Measurements from ENCODE around the gene AGMO.

AGMO gene

DNA sequence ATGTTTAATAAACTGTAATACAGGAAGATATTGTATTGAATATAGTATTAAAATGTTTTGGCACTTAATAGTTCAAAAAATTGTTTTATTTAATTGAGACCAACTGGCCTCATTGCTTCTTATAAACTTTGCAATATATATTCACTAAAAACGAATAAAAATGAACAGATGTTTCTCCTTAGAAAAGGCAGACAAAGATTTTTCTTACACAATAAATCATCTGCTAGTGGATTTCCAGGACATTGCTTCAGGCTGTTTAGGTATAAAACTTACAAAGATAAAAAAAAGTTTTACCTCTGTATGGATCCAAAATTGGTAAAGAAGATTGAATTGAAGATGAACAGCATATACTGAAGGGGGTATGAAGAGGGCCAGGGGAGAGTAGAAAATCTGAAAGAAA is 143.6 kb downstream of the AGMO start:
- Mint-ChIP-seq H3K9me3 (peaks cover 13% of the 10 kb centered on the region), H3K27me3 (ENCODE audit: low read depth) (no peaks in the 10 kb centered on the region), H3K36me3 (ENCODE audit: low read depth) (peaks cover 19% of the 10 kb centered on the region), H3K27ac (peak overlapping the region in 1 of 3 experiments; percentile 60), H3K4me3 (no peak overlapping the region), H3K4me1 (no peaks in the 10 kb centered on the region)
- TF ChIP-seq, protein P1, sequence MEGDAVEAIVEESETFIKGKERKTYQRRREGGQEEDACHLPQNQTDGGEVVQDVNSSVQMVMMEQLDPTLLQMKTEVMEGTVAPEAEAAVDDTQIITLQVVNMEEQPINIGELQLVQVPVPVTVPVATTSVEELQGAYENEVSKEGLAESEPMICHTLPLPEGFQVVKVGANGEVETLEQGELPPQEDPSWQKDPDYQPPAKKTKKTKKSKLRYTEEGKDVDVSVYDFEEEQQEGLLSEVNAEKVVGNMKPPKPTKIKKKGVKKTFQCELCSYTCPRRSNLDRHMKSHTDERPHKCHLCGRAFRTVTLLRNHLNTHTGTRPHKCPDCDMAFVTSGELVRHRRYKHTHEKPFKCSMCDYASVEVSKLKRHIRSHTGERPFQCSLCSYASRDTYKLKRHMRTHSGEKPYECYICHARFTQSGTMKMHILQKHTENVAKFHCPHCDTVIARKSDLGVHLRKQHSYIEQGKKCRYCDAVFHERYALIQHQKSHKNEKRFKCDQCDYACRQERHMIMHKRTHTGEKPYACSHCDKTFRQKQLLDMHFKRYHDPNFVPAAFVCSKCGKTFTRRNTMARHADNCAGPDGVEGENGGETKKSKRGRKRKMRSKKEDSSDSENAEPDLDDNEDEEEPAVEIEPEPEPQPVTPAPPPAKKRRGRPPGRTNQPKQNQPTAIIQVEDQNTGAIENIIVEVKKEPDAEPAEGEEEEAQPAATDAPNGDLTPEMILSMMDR (IDR thresholded peaks at IDR 0.05; ENCODE audit: unreplicated experiment in 3 of 3), result no peak

DNA sequence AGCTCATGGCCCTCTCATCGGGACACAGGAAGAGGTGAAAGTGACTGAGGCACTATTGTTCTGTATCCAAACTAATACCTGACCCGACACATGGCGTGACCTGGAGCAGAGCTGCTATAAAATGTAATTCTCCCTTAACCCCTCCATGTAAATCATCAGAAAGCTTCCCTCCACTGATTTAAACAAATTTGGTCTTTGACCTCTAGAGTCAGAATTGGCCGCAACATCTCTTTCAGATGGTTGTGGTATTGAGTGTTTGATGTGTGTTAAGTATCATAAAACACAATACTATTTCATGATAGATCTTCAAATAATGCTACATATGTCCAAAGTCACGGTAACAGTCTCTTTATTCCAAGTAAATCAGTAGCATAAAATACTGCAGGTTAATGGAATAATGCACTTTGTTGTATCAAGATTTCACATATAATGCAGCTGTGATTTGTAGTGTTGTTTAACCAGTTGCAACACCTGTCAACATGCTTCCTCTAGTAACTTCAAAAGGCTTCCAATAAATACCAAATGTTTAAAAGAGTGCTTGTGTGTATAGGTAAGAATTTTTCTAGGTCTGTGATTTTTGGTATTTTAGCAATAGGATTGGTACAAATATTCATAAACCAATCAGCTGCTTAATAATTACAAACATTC is 144.3 kb downstream of the AGMO start:
- H3K4me1 Mint-ChIP-seq, result no peaks in the 10 kb centered on the region
- peak overlapping the region in 1 of 3 experiments; percentile 72 for H3K27ac Mint-ChIP-seq
- H3K36me3 Mint-ChIP-seq (ENCODE audit: low read depth), result peaks cover 22% of the 10 kb centered on the region
- H3K4me3 Mint-ChIP-seq, result no peak overlapping the region
- H3K9me3 Mint-ChIP-seq, result peaks cover 16% of the 10 kb centered on the region
- TF ChIP-seq, protein P1 (IDR thresholded peaks at IDR 0.05; ENCODE audit: unreplicated experiment in 3 of 3), result no peak
- no peaks in the 10 kb centered on the region for H3K27me3 Mint-ChIP-seq (ENCODE audit: low read depth)

DNA sequence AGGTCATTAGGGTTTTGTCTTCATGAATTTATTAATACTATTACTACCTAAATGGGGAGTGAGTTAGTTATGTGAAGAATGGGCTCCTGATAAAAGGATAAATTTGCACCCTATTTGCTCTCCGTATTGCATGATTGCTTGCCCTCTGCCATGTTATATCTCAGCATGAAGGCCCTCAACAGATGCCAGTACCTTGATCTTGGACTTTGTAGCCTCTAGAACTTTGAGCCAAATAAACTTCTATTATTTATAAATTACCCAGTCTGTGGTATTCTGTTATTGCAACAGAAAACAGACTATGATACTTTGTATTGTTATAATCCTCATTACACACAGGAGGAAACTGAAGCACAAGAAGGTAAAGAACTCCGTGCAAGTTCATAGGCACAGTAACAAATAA is 150.8 kb downstream of the AGMO start:
- TF ChIP-seq, protein P1 (IDR thresholded peaks at IDR 0.05; ENCODE audit: unreplicated experiment in 3 of 3), result no peak
- Mint-ChIP-seq H3K27ac (no peak overlapping the region), H3K36me3 (ENCODE audit: low read depth) (peaks cover 11% of the 10 kb centered on the region), H3K9me3 (peaks cover 11% of the 10 kb centered on the region), H3K4me3 (no peak overlapping the region), H3K4me1 (no peaks in the 10 kb centered on the region), H3K27me3 (ENCODE audit: low read depth) (no peaks in the 10 kb centered on the region)

DNA sequence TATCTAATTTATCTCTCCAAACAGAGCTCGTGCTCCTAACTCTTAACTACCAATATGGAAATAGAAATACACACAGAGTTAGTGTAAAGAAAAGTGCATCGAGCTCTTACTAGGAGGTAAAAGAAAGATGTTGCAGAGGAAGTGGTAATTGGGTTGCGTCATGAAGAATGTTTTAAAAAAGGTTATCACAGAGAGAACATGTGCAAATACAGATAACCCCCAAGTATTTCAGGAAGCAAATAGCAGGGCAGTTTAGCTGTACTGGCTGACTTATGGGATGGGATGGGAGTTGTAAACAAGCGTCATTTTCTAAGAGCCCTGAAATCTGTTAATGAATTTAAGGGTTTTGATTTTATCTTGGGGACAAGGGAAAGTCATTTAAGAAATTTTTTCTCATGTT is 153.9 kb downstream of the AGMO start:
- no peaks in the 10 kb centered on the region for H3K27me3 Mint-ChIP-seq (ENCODE audit: low read depth)
- H3K36me3 Mint-ChIP-seq (ENCODE audit: low read depth), result no peaks in the 10 kb centered on the region
- H3K9me3 Mint-ChIP-seq, result peaks cover 2% of the 10 kb centered on the region
- H3K4me1 Mint-ChIP-seq, result peaks cover 5% of the 10 kb centered on the region
- TF ChIP-seq, protein P1 (IDR thresholded peaks at IDR 0.05; ENCODE audit: unreplicated experiment in 3 of 3), result no peak
- no peak overlapping the region for H3K4me3 Mint-ChIP-seq
- H3K27ac Mint-ChIP-seq, result no peak overlapping the region

DNA sequence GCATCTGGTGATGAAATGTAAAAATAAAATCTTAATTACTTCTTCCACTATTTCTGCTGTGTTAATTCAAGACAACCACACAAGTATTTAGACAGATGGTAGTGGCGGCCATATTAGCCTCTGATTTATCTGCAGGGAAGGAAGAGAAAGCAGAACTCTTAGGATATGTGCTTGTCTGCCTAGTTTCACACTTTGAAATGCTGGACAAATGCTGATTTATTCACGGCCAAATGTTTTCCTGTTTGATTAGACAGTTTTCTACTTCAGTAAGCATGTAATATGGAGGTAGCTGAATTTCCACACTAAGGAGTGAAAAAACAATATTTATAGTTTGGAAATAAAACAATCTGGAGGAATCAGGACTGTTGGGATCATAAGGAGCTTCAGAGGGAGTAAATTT is 158.1 kb downstream of the AGMO start:
- no peaks in the 10 kb centered on the region for H3K9me3 Mint-ChIP-seq
- H3K27me3 Mint-ChIP-seq (ENCODE audit: low read depth), result no peaks in the 10 kb centered on the region
- TF ChIP-seq, protein P1 (IDR thresholded peaks at IDR 0.05; ENCODE audit: unreplicated experiment in 3 of 3), result no peak
- no peak overlapping the region for H3K4me3 Mint-ChIP-seq
- H3K4me1 Mint-ChIP-seq, result peaks cover 5% of the 10 kb centered on the region
- H3K36me3 Mint-ChIP-seq (ENCODE audit: low read depth), result no peaks in the 10 kb centered on the region
- peak overlapping the region; percentile 23 to 81 (median 37) for H3K27ac Mint-ChIP-seq

DNA sequence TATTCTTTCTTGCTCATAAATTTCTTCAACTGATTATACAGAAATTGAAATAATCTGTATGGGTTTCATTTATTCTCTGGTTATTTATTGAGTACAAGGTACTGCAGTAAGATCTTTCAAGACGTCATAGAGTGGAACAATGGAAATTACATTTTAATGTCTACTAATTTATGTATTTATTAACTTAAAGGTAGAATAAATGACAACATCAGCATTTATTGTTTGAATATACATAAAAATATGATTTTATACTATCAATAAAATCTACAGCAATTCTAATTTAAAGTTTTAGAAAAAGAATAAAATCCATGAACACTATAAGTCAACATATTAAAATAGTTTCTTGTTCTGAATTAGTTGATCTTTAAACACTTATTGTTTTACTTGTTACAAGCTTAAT is 158.5 kb downstream of the AGMO start:
- no peak overlapping the region for H3K4me3 Mint-ChIP-seq
- H3K27me3 Mint-ChIP-seq (ENCODE audit: low read depth), result no peaks in the 10 kb centered on the region
- peaks cover 5% of the 10 kb centered on the region for H3K4me1 Mint-ChIP-seq
- no peaks in the 10 kb centered on the region for H3K36me3 Mint-ChIP-seq (ENCODE audit: low read depth)
- peak overlapping the region in 1 of 3 experiments; percentile 81 for H3K27ac Mint-ChIP-seq
- H3K9me3 Mint-ChIP-seq, result no peaks in the 10 kb centered on the region
- TF ChIP-seq, protein P1 (IDR thresholded peaks at IDR 0.05; ENCODE audit: unreplicated experiment in 3 of 3), result no peak
